ENCODE measurements around the gene L1CAM.

The L1CAM gene

DNA sequence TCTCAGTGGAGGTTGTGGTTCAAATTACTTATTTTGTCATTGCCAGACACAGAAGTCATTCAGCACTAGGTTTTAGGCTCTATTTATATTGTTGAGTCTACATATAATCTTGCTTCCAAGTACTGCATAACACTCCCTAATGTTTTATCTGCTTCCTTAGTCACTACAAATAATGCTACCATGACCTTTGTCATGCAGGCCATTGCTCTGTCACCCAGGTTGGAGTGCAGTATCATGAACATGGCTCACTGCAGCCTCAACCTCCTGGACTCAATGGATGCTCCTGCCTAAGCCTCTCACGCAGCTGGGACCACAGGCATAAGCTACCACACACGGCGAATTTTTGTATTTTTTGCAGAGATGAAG is 32.1 kb downstream of the L1CAM start:
- no peak overlapping the region for H3K27ac ChIP-seq
- TF ChIP-seq, protein P1, sequence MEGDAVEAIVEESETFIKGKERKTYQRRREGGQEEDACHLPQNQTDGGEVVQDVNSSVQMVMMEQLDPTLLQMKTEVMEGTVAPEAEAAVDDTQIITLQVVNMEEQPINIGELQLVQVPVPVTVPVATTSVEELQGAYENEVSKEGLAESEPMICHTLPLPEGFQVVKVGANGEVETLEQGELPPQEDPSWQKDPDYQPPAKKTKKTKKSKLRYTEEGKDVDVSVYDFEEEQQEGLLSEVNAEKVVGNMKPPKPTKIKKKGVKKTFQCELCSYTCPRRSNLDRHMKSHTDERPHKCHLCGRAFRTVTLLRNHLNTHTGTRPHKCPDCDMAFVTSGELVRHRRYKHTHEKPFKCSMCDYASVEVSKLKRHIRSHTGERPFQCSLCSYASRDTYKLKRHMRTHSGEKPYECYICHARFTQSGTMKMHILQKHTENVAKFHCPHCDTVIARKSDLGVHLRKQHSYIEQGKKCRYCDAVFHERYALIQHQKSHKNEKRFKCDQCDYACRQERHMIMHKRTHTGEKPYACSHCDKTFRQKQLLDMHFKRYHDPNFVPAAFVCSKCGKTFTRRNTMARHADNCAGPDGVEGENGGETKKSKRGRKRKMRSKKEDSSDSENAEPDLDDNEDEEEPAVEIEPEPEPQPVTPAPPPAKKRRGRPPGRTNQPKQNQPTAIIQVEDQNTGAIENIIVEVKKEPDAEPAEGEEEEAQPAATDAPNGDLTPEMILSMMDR (conservative IDR thresholded peaks at IDR 0.05), result no peak

GRCh38 chrX:153853180-153853901 is 32.6 kb downstream of the L1CAM start:
- TF ChIP-seq, protein P1 (conservative IDR thresholded peaks at IDR 0.05), result no peak
- H3K27ac ChIP-seq, result no peak overlapping the region

DNA sequence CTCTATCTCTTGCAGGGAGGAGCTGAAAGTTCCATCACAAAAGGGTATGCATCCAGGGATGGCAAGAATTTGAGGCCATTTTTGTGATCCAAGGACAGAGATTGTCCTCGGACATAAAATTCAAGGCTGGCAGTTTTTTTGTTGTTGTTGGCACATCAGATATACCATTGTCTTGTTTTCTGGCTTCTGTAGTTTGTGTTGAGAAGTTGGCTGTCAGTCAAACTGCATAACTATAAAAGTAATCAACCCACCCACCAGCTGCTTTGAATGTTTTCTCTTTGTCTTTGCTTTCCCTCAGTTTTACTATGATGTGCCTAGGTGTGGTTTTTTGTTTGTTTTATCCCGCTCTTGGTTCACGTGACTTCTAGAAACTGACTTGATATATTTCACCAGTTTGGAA is 34.0 kb downstream of the L1CAM start:
- TF ChIP-seq, protein P1 (conservative IDR thresholded peaks at IDR 0.05), result no peak
- no peak overlapping the region for H3K27ac ChIP-seq

DNA sequence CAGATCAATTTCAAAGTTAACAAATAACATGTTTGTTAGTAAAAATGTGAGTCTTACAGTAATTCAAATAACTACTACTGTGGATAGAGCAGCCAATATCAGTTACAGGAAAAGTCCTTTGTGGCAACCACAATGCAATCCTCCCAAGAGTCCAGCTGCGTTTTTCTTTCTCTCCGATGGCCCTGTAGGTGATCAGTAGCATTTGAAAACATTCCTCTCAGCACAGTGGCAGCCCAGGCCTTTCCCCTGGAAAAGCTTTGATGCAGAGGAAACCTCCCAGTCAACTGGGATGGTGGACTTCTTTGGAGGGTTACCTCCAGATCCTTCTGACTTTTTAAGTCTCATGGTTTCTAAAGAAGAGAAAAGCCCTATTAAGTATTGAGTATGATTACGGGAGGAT is 37.6 kb downstream of the L1CAM start:
- H3K27ac ChIP-seq, result no peak overlapping the region
- TF ChIP-seq, protein P1 (conservative IDR thresholded peaks at IDR 0.05), result no peak

DNA sequence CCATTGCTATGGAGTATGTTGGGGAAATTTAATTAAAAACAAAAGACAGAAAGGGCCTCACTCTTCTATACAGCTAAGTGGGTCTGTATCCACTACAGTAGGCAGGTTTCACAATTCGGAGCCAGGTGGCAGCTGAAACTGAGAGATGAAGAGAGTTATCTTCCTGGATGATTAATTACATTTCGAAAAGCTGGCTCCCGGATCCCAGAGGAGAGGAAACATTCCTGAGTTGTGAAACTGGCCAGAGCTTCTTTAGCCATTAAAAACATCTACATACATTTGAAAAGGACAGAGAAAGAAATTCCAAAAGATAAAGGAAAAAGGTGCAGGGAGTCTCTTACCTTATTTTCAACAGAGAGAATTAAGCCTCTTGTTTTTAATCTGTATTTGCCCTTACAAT is 40.1 kb downstream of the L1CAM start:
- TF ChIP-seq, protein P1 (conservative IDR thresholded peaks at IDR 0.05), result no peak
- no peak overlapping the region for H3K27ac ChIP-seq

- no peak overlapping the region for H3K27ac ChIP-seq
- TF ChIP-seq, protein P1 (conservative IDR thresholded peaks at IDR 0.05), result no peak
These were observed 40.8 kb downstream of the L1CAM start for GRCh38 chrX:153845195-153845594.

- TF ChIP-seq, protein P1 (conservative IDR thresholded peaks at IDR 0.05), result no peak
- no peak overlapping the region for H3K27ac ChIP-seq
These were observed 41.4 kb downstream of the L1CAM start for GRCh38 chrX:153844509-153845082.
